OCI-M2 (cell line): ENCODE results near the gene OR8H1.

Source experiments
- DNase-seq: peaks from one replicate; lab custom pipeline; 2025; ENCODE audit not compliant: unreplicated experiment; lab: John Stamatoyannopoulos, UW

Gene OR8H1, protein sequence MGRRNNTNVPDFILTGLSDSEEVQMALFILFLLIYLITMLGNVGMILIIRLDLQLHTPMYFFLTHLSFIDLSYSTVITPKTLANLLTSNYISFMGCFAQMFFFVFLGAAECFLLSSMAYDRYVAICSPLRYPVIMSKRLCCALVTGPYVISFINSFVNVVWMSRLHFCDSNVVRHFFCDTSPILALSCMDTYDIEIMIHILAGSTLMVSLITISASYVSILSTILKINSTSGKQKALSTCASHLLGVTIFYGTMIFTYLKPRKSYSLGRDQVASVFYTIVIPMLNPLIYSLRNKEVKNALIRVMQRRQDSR

DNA sequence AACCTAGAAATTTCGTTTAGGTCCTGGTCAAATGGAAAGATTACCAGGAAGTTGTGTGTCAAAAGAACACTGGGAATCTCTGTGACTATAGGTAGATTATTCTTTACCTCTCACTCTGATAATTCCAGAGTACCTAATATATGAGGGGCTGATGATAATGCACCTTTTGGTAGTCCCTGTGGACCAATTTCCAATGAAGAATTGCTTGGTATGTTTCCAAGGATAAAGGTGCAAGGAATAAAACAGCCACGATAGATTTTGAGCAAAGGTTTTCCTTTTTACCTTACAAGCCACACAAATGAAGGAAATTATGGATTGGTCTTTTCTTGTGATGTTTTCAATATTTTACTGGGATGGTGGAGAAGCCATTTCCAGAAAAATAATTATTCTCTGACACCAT, at the start of gene OR8H1:
Gene OR8H1 (minus strand): TSS at position 101 of the 400 bp plus-strand sequence. CDS start 1,192 bp downstream, outside the sequence.
- no peak for DNase-seq

DNA sequence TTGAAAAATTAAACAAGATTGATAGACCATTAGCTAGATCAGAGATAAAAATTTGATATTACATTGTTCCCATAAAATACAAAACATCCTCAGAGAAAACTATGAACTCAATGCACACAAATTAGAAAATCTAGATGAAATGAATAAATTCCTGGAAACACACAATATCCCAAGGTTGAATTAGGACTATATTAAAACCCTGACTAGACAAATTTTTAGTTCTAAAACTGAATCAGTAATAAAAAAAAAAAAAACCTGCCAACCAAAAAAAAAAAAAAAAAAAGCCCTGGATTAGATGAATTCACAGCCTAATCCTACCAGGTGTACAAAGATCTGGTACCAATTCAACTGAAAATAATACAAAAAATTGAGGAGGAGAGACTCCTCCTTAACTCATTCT, 48.2 kb upstream of the OR8H1 start:
- no peak for DNase-seq

DNA sequence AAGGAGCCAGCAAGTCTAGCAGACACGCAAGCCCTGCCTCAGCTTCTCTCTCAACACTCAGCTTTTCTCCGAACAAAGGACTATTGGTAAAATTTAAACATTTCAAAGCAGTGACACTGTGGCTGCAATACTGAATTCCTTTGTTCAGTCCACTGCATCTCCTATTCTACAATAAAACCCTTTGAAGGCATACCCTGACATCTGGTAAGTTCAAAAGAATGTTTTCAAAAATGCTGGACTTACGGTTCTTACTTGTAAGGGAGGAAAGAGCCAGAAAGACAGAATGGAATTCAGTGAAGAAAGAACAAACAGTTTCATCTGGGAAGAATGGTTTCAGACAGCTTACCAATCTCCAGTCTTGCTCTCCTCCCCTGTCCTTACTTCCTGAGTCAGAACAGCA, 41.1 kb upstream of the OR8H1 start:
- DNase-seq = no peak

DNA sequence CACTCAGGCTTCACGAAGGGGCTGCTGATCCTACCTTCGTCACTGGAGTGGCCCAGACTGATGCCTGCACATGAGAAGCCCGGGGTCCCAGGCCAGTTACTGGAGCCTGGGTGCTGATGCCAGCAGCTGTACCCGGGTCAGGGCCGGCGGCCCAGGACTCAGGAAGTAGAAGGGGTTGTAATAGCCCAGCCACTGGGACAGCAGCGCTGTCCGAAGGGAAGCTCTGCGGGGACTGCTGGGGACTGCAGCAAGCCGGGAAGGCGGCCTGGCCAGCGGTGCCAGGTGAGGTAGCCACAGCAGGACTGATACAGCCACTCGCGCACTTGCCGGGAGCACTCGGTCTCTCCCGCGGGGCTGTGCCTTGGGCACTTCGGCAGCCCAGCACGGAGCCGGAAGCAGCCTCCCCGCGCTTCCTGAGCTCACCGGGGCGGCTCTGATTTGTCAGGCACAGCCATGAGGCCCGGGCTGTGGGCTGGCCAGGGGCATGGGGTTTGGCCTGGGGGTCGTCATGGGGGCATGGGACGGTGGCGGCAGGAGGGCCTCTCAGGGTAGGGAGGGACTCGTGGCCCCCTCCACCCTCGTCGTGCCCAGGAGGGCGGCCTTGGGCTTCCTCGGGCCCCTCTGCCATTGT, 39.9 kb upstream of the OR8H1 start:
- DNase-seq = no peak

DNA sequence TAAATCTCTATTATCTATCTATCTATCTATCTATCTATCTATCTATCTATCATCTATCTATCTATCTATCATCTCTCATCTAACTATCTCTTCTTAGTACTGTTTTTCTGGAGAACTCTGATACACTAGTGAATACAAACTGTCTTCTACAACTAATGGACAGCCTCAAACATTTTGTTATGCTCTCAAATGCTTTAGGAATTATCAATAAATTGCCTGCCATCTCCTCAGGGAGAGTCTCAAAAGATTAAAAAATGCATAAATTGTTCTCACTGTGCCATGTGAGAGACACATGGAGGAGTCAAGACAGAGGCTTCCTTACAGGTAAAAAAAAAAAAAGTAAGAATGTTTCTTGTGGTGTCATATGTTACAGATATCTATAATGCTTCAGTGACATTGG, 22.8 kb upstream of the OR8H1 start, which contains the start of gene OR8K3:
Gene OR8K3 (plus strand): TSS at position 301 of the 400 bp plus-strand sequence. CDS start 3,163 bp downstream, outside the sequence.
- no peak for DNase-seq

DNA sequence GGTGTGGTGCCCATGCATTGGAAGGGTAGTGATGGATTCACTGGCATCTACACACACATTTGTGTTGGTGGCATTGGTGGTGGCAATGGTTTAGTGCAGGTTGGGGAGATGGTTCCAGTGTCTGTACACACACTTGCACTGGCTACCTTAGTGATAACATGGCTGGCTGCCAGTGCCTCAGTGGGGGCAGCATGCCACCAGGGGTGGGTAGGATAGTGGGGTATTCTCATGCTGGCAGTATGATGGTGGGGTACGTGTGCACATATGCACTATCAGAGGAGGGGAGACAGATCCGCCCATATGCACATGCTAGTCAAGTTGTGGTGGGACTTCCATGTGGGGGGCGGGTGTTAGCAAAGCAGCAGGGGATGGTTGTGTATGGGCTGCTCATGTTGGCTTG, 15.8 kb upstream of the OR8H1 start:
- DNase-seq = no peak

DNA sequence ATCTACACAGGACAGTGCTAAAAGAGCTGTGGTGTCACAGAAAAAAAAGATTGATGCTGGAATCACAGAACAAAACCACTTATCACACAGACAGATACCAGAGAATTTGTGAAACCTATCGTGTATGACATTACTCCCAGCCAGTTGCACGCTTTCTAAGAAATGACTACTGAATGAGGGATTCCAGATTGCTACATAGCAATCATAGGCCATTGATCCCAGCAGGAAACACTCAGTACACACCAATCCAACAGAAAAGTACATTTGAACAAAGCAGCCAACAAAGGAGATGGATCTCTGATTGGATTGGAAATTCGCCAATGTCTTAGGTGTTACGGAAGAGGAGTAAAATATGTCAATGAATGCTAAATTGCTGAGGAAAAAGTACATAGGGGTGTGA, 4.8 kb upstream of the OR8H1 start:
- DNase-seq = no peak

DNA sequence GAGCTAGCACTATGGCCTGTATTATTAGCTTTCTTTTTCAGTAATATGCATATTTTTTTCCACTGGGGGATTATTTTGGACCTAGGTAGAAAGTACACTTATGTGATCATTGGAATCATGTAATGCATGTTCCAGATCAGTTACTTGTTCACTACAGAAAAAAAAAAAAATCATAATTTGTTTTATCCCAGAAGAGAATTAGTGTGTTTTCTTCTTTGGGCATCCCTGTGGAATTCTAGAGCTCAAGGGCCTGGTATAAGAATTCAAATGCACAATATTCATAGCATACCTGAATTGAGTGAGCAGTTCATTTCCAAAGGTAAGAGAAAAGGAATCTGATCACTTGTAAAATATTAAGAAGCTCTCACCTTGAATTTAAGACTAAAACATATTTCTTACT, 18.2 kb downstream of the OR8H1 start, which contains the start of gene OR5T1:
Gene OR5T1 (plus strand): TSS at position 301 of the 400 bp plus-strand sequence. CDS start 1,485 bp downstream, outside the sequence.
- DNase-seq = no peak

DNA sequence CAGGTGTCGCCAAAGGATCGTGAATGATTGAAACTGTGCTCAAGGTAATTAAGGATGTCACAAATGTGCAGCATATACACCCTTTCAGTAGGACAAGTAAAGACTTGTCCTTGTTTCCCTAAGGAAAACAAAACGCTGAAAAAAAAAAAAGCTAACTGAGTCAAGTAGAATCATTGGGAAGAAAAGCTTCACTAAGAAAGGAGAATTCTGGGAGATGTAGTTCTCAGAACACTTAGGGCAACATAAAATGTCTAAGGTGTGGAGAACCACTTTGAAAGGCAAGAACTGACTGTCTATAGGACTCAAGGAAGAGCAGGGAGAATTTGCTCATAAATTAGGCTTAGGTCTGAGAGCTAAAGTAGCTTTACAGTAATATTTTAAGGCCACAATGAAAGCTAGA, 21.0 kb downstream of the OR8H1 start:
- DNase-seq = no peak

DNA sequence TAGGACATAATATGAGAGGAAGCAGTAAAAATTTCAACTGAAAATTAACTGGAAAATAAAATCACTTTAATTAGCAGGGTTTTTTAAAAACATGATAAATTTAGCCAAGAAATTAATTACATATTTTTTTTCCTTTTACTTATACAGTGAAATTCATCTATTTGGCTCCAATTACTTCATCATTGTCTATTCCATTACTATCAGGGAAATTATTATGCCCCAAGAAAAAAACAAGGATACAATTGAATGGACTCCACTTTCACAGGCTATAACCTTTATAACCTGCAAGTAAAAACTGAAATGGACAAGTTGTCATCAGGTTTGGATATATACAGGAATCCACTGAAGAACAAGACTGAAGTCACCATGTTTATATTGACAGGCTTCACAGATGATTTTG, 40.1 kb downstream of the OR8H1 start, which contains the start of gene OR5T3:
Gene OR5T3 (plus strand): TSS at position 301 of the 400 bp plus-strand sequence. CDS start 0 bp downstream, at position 301.
- no peak for DNase-seq
